HepG2 (cell line): Measurements from ENCODE around the gene TUBA4A. TPM values are rescaled to one million over a fixed set of nuclear protein-coding genes. Genes with fewer than 3 reads are reported as not detected.

ENCODE experiments used
- DMAP1 ChIP-seq: IDR thresholded peaks from 2 replicates; pipeline ENCODE4 v1.6.1; 2016
- FOXJ3 ChIP-seq: sonication (generic); formaldehyde crosslinking; IDR thresholded peaks from 2 replicates; pipeline ENCODE4 v1.4.0; 2020; ENCODE audit warnings: missing genetic modification reagents, mild to moderate bottlenecking, borderline replicate concordance
- GFI1 ChIP-seq: sonication (generic); formaldehyde crosslinking; IDR thresholded peaks from 2 replicates; pipeline ENCODE4 v1.5.0; 2020; ENCODE audit warnings: missing genetic modification reagents, mild to moderate bottlenecking, borderline replicate concordance
- NPAS2 ChIP-seq: sonication (generic); formaldehyde crosslinking; IDR thresholded peaks from 2 replicates; pipeline ENCODE4 v1.8.0; 2022; ENCODE audit warnings: mild to moderate bottlenecking, missing genetic modification reagents, borderline replicate concordance
- NR1H2 ChIP-seq: sonication (generic); formaldehyde crosslinking; IDR thresholded peaks from 2 replicates; pipeline ENCODE4 v1.8.1; 2022; ENCODE audit warnings: low read depth, missing genetic modification reagents, borderline replicate concordance
- RBFOX2 ChIP-seq: fragments of 200-400 bp; formaldehyde crosslinking; IDR thresholded peaks from 2 replicates; pipeline ENCODE4 v1.6.1; 2017; ENCODE audit warnings: low read depth, mild to moderate bottlenecking, low read length
- REPIN1 ChIP-seq: sonication (generic); formaldehyde crosslinking; IDR thresholded peaks from 2 replicates; pipeline ENCODE4 v1.8.0; 2022; ENCODE audit warnings: missing genetic modification reagents, low read depth, mild to moderate bottlenecking, borderline replicate concordance
- REXO4 ChIP-seq: sonication (generic); formaldehyde crosslinking; IDR thresholded peaks from 2 replicates; pipeline ENCODE4 v1.8.0; 2022; ENCODE audit warnings: missing genetic modification reagents, mild to moderate bottlenecking, borderline replicate concordance
- SMAD9 ChIP-seq: sonication (generic); formaldehyde crosslinking; IDR thresholded peaks from 2 replicates; pipeline ENCODE4 v1.5.1; 2020; ENCODE audit warnings: mild to moderate bottlenecking, missing genetic modification reagents
- TGIF2 ChIP-seq: IDR thresholded peaks from 2 replicates; pipeline ENCODE4 v1.6.1; 2016; ENCODE audit warnings: control low read depth, missing compliant biosample characterization
- ZFP90 ChIP-seq: sonication (generic); formaldehyde crosslinking; IDR thresholded peaks from 2 replicates; pipeline ENCODE4 v1.8.0; 2022; ENCODE audit warnings: missing genetic modification reagents, mild to moderate bottlenecking, inconsistent platforms, borderline replicate concordance
- ZNF160 ChIP-seq: sonication (generic); formaldehyde crosslinking; IDR thresholded peaks from 2 replicates; pipeline ENCODE4 v1.8.0; 2022; ENCODE audit warnings: mild to moderate bottlenecking, inconsistent platforms, missing genetic modification reagents
- ZNF205 ChIP-seq: IDR thresholded peaks from 2 replicates; pipeline ENCODE4 v1.6.1; 2018; ENCODE audit warnings: missing biosample characterization, missing genetic modification reagents
- ZNF30 ChIP-seq: sonication (generic); formaldehyde crosslinking; IDR thresholded peaks from 2 replicates; pipeline ENCODE4 v1.5.0; 2020; ENCODE audit warnings: mild to moderate bottlenecking, missing genetic modification reagents
- ZNF333 ChIP-seq: sonication (generic); formaldehyde crosslinking; IDR thresholded peaks from 2 replicates; pipeline ENCODE4 v1.4.0; 2020; ENCODE audit warnings: mild to moderate bottlenecking, missing genetic modification reagents, borderline replicate concordance
- ZNF33B ChIP-seq: sonication (generic); formaldehyde crosslinking; IDR thresholded peaks from 2 replicates; pipeline ENCODE4 v1.5.1; 2020; ENCODE audit warnings: mild to moderate bottlenecking, missing genetic modification reagents
- ZNF430 ChIP-seq: sonication (generic); formaldehyde crosslinking; IDR thresholded peaks from 2 replicates; pipeline ENCODE4 v1.9.0; 2021; ENCODE audit warnings: mild to moderate bottlenecking, missing genetic modification reagents
- ZNF563 ChIP-seq: sonication (generic); formaldehyde crosslinking; IDR thresholded peaks from 2 replicates; pipeline ENCODE4 v1.8.0; 2022; ENCODE audit warnings: mild to moderate bottlenecking, moderate library complexity, missing genetic modification reagents
- ZNF577 ChIP-seq: sonication (generic); formaldehyde crosslinking; IDR thresholded peaks from 2 replicates; pipeline ENCODE4 v1.4.0; 2020; ENCODE audit warnings: mild to moderate bottlenecking, low read depth, missing genetic modification reagents, borderline replicate concordance
- ZNF615 ChIP-seq: sonication (generic); formaldehyde crosslinking; IDR thresholded peaks from 2 replicates; pipeline ENCODE4 v1.5.0; 2020; ENCODE audit warnings: mild to moderate bottlenecking, missing genetic modification reagents, borderline replicate concordance
- ZNF776 ChIP-seq: sonication (generic); formaldehyde crosslinking; IDR thresholded peaks from 2 replicates; pipeline ENCODE4 v1.4.0; 2020; ENCODE audit warnings: mild to moderate bottlenecking, missing genetic modification reagents
- ZNF850 ChIP-seq: sonication (generic); formaldehyde crosslinking; conservative IDR thresholded peaks from 2 replicates; pipeline ENCODE4 v1.9.0; 2021; ENCODE audit warnings: mild to moderate bottlenecking, missing genetic modification reagents
- ZSCAN22 ChIP-seq: sonication (generic); formaldehyde crosslinking; IDR thresholded peaks from 2 replicates; pipeline ENCODE4 v1.4.0; 2020; ENCODE audit warnings: mild to moderate bottlenecking, missing genetic modification reagents
- polyA plus RNA-seq, 8 experiments: library from polyadenylated mRNA; depleted of rRNA in 3 of 8; stranded (reverse) in 7 of 8; unstranded in 1 of 8; fragments of >200 nt; fragmentation: Illumina TruSeq in 4 of 8; extraction: Trizol in 4 of 8; gene quantifications; 2 replicates each; pipeline versions ENCODE4 v1.2.1 to v1.2.3, GENCODE V29; 2011 to 2016; ENCODE audit warnings: low read depth in 4 of 8, missing spikeins in 1 of 8, mixed read lengths in 1 of 8; ENCODE audit not compliant: insufficient read depth in 1 of 8
- total RNA-seq, 5 experiments: library from RNA; depleted of rRNA; stranded (reverse); fragments of >200 nt; fragmentation: Illumina TruSeq; extraction: Trizol; gene quantifications; 2 replicates each; pipeline ENCODE4 v1.2.3, GENCODE V29; 2016; ENCODE audit warnings: low read depth in 1 of 5
- TF ChIP-seq, protein P1 (sequence below): sonication (generic); formaldehyde crosslinking; conservative IDR thresholded peaks from 2 replicates; pipeline ENCODE4 v1.4.0; 2020; ENCODE audit warnings: mild to moderate bottlenecking, missing genetic modification reagents, moderate library complexity

TUBA4A gene
- total and polyA plus RNA-seq, 2 of the 13 experiments (the other 11 are each of a cell fraction or from before 2014, with no cell fraction given), result 1.3 to 12.7 TPM

DNA sequence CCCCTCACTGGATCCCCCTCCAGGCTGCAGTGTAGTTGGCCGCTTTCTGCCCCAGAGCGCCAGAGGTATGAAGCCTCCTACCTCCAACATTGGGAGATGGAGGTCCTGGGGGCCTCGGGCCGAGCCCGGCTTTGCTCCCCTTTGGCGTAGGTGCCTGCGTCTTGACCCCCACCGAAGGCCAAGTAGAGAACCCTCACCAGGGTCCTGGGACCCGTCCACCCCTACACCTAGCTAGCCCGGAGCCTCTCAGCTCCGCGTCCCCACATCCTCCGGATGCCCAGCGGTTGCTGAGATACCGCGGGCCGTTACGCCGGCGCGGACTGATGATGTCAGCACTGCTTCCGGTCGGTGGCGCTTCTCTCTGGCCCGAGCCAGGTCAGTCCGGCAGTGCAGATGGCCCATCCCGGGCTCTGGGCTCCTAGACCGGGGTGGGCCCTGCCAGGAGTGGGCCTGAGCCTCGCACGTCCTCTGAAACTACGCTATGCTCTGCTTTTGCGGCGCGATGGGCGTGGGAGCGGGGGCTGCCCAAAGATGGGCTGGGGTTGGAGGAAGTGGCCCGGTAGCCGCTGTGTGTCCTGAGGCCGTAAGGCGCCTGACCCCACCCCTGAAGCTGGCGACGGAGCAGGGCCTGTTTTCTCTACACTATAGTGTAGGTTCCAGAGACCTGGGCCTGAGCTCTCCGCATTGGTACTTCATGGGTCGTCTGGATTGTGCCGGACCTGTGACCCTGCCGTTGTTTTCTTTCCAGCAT is 8.4 kb downstream of the TUBA4A start, which contains the start of the genes GLB1L and STK16 (continued):
- TF ChIP-seq ZNF430 (peak; percentile 91), REPIN1 (CRISPR knock-in tag) (peak; percentile 33; the same call in 1 of the 2 replicates), SMAD9 (CRISPR knock-in tag) (0 out of 2 replicates have a peak, but pooled peaks have one; percentile 63), TGIF2 (CRISPR knock-in tag) (peak; percentile 94), RBFOX2 (peak; percentile 99), ZNF563 (CRISPR knock-in tag) (peak; percentile 89; the same call in 1 of the 2 replicates), ZNF850 (CRISPR knock-in tag) (peak; percentile 95), ZNF577 (CRISPR knock-in tag) (0 out of 2 replicates have a peak, but pooled peaks have one; percentile 29), ZFP90 (peak; percentile 92), ZNF776 (CRISPR knock-in tag) (no peak), ZNF30 (CRISPR knock-in tag) (no peak), ZNF205 (CRISPR knock-in tag) (peak; percentile 75), FOXJ3 (CRISPR knock-in tag) (peak; percentile 82; the same call in 1 of the 2 replicates), NR1H2 (no peak; the same call in 1 of the 2 replicates), ZNF33B (no peak; the same call in 1 of the 2 replicates), GFI1 (CRISPR knock-in tag) (peak; percentile 49; the same call in 1 of the 2 replicates), ZNF160 (CRISPR knock-in tag) (peak; percentile 47; the same call in 1 of the 2 replicates), REXO4 (CRISPR knock-in tag) (no peak), NPAS2 (CRISPR knock-in tag) (no peak), DMAP1 (CRISPR knock-in tag) (peak; percentile 96), ZSCAN22 (no peak), ZNF333 (peak; percentile 47; the same call in 1 of the 2 replicates), ZNF615 (no peak; the same call in 1 of the 2 replicates)
- TF ChIP-seq, protein P1, sequence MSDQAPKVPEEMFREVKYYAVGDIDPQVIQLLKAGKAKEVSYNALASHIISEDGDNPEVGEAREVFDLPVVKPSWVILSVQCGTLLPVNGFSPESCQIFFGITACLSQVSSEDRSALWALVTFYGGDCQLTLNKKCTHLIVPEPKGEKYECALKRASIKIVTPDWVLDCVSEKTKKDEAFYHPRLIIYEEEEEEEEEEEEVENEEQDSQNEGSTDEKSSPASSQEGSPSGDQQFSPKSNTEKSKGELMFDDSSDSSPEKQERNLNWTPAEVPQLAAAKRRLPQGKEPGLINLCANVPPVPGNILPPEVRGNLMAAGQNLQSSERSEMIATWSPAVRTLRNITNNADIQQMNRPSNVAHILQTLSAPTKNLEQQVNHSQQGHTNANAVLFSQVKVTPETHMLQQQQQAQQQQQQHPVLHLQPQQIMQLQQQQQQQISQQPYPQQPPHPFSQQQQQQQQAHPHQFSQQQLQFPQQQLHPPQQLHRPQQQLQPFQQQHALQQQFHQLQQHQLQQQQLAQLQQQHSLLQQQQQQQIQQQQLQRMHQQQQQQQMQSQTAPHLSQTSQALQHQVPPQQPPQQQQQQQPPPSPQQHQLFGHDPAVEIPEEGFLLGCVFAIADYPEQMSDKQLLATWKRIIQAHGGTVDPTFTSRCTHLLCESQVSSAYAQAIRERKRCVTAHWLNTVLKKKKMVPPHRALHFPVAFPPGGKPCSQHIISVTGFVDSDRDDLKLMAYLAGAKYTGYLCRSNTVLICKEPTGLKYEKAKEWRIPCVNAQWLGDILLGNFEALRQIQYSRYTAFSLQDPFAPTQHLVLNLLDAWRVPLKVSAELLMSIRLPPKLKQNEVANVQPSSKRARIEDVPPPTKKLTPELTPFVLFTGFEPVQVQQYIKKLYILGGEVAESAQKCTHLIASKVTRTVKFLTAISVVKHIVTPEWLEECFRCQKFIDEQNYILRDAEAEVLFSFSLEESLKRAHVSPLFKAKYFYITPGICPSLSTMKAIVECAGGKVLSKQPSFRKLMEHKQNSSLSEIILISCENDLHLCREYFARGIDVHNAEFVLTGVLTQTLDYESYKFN, result peak; percentile 75
